Fibroblast of skin of right quadriceps (primary cell): ENCODE results near the gene ZFAND3.

ENCODE experiments used
- DNase-seq: peaks from one replicate; pipeline ENCODE4 v3.0.0-alpha.2; 2013

ZFAND3 gene

GRCh38 chr6:38159596-38159995 is 340.1 kb downstream of the ZFAND3 start:
- DNase-seq: no peak

GRCh38 chr6:38160831-38161230 is 341.3 kb downstream of the ZFAND3 start:
- DNase-seq: no peak

- DNase-seq: no peak
Measured at GRCh38 chr6:38161331-38161730, 341.8 kb downstream of the ZFAND3 start.

GRCh38 chr6:38161754-38162492 is 342.4 kb downstream of the ZFAND3 start:
- no peak for DNase-seq

GRCh38 chr6:38162493-38163185 is 343.1 kb downstream of the ZFAND3 start:
- DNase-seq: no peak

- no peak for DNase-seq
Measured at GRCh38 chr6:38163186-38164130, 343.9 kb downstream of the ZFAND3 start.

- no peak for DNase-seq
Measured at GRCh38 chr6:38164131-38164481, 344.6 kb downstream of the ZFAND3 start.

- no peak for DNase-seq
Measured at GRCh38 chr6:38164671-38165108, 345.2 kb downstream of the ZFAND3 start.

GRCh38 chr6:38166411-38167240 is 347.1 kb downstream of the ZFAND3 start:
- DNase-seq: no peak

- no peak for DNase-seq
Measured at GRCh38 chr6:38167598-38167997, 348.1 kb downstream of the ZFAND3 start.

- no peak for DNase-seq
Measured at GRCh38 chr6:38168126-38168525, 348.6 kb downstream of the ZFAND3 start.

- no peak for DNase-seq
Measured at GRCh38 chr6:38168699-38169098, 349.2 kb downstream of the ZFAND3 start.

- DNase-seq: no peak
Measured at GRCh38 chr6:38169221-38169976, 349.9 kb downstream of the ZFAND3 start.

GRCh38 chr6:38169977-38170526 is 350.5 kb downstream of the ZFAND3 start:
- no peak for DNase-seq

GRCh38 chr6:38170666-38171355 is 351.3 kb downstream of the ZFAND3 start:
- DNase-seq: no peak

- no peak for DNase-seq
Measured at GRCh38 chr6:38171997-38172738, 352.6 kb downstream of the ZFAND3 start.

- no peak for DNase-seq
Measured at GRCh38 chr6:38172739-38173410, 353.3 kb downstream of the ZFAND3 start.

- DNase-seq: no peak
Measured at GRCh38 chr6:38173909-38174308, 354.4 kb downstream of the ZFAND3 start.

- DNase-seq: no peak
Measured at GRCh38 chr6:38174315-38174714, 354.8 kb downstream of the ZFAND3 start.
